HG03025 (cell line): ENCODE measurements around the gene SH3RF3.
"Not testable (repeated sequence)": the region's sequence is repeated elsewhere in the genome, so short reads cannot be mapped to it uniquely, and the experiment has no call there.

ENCODE experiments used
- ATAC-seq: cut with Tn5 transposase; IDR thresholded peaks from one replicate; pipeline ENCODE4 v1.9.1; 2021; ENCODE audit warnings: mild to moderate bottlenecking, moderate library complexity; ENCODE audit not compliant: unreplicated experiment, low FRiP score

The SH3RF3 gene

DNA sequence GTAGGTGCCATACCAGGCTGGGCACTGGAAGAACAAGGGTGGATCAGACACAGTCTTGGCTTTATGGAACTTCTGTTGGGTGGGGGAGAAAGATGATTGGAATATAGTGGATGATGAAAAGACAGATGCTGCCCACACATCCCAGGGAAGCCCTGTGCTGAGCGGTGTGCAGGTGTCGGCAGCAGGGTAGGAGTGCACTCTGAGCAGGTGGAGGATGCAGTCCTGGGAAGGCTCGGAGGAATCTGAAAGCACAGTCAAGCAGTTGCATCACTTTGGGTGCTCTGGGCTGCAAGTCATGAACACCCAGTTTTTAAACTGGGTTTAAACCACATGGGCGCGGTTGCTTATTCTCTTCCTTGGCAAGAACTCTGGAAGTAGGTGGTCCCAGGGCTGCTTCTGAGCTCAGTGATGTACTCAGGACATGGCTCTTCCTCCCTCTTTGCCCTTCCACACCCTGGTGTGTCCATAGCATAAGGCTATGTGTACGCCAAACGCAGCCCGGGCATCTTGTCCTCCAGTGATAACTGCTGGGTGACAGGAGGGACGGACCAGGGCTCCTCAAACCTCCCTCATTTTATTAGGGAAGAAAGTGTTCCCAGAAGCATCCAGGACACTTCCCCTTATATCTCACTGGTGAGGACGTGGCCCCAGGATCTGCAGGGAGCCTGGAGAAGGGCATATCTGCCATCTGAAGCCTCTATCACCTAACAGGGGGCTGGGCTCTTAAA lies 84.0 kb downstream of the SH3RF3 start:
- no peak for ATAC-seq

DNA sequence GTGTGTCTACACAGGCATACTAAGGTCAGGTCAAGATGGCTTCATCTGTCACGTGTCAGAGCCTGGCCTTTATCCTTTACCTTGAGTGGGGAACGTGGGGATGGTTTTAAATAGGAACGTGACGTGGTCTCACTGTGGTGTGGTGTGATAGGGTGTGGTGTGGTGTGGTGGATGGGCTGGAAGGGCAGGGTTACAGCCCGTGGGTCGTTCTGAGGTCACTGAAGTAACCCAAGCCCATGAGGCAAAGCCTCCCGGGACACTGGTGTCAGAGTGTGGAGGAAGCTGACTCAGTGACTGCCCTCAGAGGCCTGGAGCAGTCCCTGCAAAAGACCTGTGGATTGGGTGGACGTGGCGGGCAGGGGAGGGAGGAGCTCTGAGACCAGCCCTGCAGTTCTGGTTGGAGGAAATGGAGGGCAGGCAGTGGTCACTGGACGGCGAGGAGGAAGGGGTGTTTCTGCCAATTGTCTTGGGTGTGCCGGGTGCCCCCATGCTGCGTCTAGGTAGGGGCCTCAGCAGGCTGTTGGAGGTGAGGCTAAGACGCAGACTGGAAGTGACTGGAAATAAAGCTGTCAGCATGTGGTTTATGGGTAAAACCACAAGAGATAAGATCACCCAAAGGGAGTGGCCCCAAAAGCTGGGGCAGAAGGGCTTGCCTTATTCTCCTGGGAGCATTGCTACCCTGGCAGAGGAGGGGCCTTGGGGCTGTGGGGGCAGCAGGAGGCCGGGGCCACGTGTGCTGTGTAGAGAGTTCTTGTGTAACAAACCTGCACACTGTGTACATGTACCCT lies 84.8 kb downstream of the SH3RF3 start:
- ATAC-seq, result no peak

GRCh38 chr2:109214651-109215371 lies 85.8 kb downstream of the SH3RF3 start:
- no peak for ATAC-seq

DNA sequence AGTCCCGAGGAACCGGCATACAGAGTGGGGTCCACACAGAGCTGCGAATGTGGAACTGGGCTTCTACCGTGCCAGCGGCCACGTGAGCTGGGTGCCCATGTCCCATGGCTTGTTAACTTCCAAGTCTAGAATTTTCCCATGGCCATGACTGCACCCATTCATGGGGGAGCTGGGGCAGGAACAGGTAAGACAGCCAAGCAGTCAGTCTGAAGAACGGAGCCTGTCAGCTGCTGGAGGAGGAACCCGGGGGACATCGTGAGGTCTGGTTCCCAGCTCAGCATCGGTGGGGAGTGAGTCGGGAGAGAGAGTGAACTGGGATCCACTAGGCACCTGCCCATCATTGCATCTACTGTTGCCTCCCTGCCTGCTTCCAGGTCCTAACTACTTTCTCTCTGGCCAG lies 86.9 kb downstream of the SH3RF3 start:
- ATAC-seq, result no peak

DNA sequence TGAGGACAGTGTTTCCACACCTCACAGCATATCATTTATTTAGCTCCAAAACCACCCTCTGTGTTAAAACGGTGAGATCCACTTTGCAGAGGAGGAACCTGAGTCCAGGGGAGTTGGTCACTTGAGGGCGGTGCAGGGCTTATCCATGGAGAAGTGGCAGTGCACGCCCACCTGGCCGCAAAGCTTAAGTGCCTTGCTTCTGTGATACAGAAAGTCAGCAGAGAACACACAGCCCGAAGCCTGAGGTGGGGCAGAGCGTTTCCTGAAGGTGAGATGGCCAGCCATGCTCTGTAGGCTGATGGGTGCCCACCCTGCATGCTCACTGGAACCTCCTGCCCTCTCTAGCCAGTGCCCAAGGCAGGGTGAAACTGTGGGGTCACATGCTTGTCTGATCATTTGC lies 87.3 kb downstream of the SH3RF3 start:
- ATAC-seq, result no peak

DNA sequence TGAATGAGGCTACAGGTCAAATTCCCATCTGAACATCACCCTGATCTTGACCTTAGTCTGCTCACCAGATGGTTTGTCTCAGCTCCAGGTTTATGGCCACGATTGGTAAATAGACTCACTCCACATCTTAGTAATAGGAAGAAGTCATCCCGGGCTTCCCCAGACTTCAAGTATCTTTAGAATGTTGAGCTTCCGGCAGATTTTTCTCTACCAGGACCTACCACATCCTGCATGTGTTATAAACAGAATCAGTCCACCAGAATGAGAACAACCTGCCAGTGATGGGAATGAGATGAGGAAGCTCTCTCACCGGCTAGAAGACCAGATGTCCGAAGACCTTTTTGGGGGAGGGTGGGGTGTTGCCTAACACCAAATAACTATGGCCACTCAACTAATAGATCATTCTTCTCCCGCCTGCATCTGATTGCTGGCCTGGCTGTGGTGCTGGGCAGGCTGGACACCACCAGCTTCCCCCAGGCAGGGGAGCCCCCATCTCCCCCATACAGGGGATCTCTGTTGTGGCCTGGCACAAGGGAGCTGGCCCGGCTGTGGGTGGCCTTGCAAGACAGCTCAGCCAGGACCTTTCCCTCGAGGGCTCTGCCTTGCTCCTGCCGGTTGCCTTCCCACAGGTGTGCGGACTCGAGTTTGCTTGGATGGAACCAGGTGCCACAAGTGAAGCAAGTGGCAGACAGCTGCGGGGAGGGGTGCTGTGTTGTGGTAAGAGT lies 88.5 kb downstream of the SH3RF3 start:
- no peak for ATAC-seq

DNA sequence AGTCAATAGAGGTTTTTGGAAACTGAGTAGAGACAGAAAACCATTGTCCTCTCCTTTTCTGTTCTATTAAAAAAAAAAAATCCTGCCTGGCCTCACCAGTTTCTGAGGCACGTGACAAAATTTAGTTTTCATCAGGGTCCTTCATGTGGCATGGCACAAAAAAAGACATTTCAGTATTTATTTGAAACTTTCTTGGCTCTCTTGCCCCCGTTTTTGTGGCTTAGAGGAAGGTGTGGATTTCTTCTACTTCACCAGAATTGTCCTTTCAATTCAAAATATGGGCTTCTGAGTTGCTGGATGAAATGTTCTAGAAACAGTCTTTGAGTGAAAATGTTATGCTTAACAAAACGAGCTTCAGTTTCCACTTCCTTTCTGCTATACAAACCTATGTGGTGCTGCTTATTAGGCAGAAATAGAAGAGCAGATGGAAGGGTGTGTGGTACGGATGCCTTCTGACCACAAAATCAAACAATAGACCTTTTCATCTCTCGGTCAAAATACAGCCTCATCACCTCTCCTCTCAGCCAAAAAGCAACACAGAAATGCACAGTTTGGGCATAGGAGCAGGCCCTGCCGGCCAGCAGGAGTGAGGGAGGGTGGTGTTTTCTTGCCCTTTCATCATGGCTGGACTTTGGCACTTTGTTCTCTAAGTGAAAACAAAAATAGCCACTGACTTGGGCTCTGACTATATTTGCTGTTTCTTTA lies 89.2 kb downstream of the SH3RF3 start:
- no peak for ATAC-seq

GRCh38 chr2:109218792-109219126 lies 89.8 kb downstream of the SH3RF3 start:
- no peak for ATAC-seq

DNA sequence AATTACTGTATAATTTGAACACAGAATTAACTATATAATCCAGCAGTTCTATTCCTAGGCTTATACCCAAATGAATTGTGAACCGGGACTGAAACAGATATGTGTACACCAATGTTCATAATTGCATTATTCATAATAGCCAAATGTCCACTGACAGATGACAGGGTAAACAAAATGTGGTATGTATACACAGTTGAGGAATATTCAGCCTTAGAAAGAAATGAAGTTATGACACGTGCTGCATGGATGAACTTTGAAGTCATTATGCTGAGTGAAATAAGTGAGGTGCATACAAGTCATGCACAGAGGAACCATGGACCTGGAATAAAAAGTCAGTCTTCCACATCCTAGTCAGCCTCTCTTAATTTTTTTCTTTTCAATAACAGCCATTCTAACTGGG lies 91.9 kb downstream of the SH3RF3 start:
- ATAC-seq, result no peak

DNA sequence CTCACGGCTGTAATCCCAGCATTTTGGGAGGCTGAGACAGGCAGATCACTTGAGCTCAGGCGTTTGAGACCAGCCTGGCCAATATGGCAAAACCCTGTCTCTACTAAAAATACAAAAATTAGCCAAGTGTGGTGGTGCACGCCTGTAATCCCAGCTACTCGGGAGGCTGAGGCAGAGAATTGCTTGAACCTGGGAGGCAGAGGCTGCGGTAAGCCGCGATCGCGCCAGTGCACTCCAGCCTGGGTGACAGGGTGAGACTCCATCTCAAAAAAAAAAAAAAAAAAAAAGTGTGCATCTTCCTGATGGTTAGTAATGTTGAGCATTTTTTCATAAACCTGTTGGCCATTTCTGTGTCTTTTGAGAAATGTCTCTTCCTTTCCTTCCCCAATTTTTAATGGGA lies 92.3 kb downstream of the SH3RF3 start:
- ATAC-seq, result not testable (repeated sequence)

GRCh38 chr2:109222422-109222821 lies 93.4 kb downstream of the SH3RF3 start:
- no peak for ATAC-seq

DNA sequence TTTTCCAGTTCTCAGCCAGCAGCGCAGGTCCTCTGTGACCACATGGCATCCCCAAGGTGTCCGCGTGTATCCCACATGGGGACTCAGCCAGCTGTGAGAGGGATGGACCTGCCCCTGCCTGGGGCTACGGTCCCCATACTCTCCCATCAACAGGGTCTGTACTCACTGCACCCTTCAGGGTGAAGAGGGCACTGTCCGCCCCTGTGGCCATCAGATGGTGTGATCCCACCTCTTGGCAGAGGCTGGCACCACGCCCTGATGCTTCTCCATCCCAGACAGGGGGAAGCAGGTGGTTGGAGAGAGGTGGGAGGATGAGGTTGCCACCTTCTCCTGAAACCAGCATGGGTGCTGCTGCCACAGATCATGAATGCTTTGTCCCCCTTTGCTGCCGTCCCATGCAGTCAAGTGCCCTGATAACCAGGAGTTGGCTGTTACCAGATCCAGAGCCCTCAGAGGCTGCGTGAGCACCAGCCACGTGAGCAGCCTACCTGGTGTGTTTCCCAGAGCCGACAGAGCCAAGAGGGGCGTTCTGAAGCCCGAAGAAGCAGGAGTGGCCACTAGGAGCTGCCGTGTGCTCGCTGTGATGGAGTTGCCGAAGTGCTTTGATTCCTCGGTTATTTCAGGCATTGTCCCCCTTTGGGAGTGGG lies 93.9 kb downstream of the SH3RF3 start:
- no peak for ATAC-seq

- ATAC-seq, result no peak
Observed at GRCh38 chr2:109223490-109223889, 94.5 kb downstream of the SH3RF3 start.

DNA sequence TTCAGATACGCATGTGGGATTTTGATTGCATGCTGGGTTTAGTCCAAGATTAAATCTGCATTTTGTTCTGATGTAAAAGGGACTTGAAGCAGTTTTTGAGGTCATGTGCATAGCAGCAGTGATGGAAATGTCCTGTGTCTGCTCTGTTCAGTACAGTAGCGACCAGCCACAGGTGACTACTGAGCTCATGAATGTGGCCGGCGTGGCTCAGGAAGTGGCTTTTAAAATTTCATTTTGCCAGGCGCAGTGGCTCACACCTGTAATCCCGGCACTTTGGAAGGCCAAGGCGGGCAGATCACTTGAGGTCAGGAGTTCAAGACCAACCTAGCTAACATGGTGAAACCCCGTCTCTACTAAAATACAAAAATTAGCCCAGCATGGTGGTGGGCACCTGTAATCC lies 95.3 kb downstream of the SH3RF3 start:
- not testable (repeated sequence) for ATAC-seq

- no peak for ATAC-seq
Observed at GRCh38 chr2:109225170-109225782, 96.3 kb downstream of the SH3RF3 start.

- no peak for ATAC-seq
Observed at GRCh38 chr2:109226128-109226527, 97.1 kb downstream of the SH3RF3 start.

DNA sequence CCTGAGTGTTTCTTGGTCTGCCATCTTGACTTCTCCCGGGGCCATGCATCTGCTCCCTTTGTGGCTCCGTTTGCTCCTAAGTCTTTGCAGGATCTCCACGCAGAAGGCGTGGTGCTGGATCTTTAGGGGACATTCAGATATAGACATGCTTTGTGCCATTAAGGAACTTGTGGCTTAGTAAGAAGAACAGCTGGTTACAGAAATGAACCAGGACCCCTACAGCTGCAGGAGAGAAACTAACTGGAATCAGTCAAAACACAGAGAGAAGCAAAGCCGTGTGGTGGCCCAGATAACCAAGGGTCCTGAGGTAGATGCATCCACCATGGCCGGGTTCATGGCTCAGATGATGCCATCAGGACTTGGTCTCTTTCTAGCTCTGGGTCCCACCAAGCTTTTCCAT lies 97.6 kb downstream of the SH3RF3 start:
- ATAC-seq, result no peak

GRCh38 chr2:109229094-109229675 lies 100.2 kb downstream of the SH3RF3 start:
- ATAC-seq, result no peak

DNA sequence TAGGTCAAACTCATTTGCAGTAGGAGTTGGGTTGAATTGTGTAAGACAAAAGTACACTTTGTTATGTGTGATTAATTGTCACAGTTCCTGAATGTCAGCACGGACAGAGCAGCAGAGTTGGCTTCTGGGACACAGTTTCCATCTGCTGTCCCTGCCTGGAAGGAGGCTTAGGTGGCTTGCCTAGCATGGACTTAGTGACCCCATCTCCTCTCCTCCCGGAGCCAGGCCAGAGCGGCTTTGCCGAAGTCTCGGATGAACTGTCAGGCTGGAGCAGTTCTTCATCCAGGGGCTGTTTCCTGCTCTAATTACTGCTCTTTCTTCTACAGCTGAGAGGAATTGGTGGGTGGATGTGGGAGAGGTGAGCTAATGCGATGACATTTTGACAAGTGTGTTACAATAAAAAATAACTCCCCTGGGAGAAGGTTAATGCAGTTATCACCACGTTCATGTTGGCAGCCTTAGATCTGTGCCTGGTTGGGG lies 102.0 kb downstream of the SH3RF3 start:
- ATAC-seq, result no peak
